PC-3 (cell line): ENCODE measurements around the gene CD28.

Experiments
- EZH2 ChIP-seq: fragments of 300-600 bp; sonication (generic); IDR thresholded peaks from one replicate; pipeline ENCODE4 v1.6.1; 2017; ENCODE audit warnings: antibody characterized with exemption, mild to moderate bottlenecking, low read length; ENCODE audit not compliant: unreplicated experiment
- TF ChIP-seq, protein P1 (sequence below): fragments of 300-600 bp; sonication (generic); conservative IDR thresholded peaks from 2 replicates; pipeline ENCODE4 v1.5.1; 2017; ENCODE audit warnings: antibody characterized with exemption, low read depth, mild to moderate bottlenecking, low read length

DNA sequence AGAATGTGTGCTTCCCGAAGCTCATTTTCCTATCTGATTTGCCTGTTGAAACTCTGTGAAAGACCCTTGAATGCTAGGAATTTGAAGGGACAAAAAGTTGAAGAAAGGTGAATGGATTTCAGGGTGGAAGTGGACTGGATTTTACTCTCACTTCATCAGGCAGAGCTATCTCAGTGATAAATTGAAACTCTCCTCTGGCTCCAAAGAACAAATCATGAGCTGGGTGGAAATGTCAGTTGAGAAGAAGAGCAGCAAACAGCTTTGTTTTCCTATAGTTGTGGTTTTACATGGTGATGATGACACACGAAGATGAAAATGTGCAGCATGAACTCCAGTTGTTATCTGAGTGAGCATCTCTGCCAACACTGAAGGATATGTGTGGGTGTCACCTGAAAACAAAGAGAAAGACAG lies 34.4 kb downstream of the CD28 start:
- TF ChIP-seq, protein P1, sequence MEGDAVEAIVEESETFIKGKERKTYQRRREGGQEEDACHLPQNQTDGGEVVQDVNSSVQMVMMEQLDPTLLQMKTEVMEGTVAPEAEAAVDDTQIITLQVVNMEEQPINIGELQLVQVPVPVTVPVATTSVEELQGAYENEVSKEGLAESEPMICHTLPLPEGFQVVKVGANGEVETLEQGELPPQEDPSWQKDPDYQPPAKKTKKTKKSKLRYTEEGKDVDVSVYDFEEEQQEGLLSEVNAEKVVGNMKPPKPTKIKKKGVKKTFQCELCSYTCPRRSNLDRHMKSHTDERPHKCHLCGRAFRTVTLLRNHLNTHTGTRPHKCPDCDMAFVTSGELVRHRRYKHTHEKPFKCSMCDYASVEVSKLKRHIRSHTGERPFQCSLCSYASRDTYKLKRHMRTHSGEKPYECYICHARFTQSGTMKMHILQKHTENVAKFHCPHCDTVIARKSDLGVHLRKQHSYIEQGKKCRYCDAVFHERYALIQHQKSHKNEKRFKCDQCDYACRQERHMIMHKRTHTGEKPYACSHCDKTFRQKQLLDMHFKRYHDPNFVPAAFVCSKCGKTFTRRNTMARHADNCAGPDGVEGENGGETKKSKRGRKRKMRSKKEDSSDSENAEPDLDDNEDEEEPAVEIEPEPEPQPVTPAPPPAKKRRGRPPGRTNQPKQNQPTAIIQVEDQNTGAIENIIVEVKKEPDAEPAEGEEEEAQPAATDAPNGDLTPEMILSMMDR = no peak
- TF ChIP-seq EZH2 = no peak
